Lower leg skin (tissue), 4 donors: ENCODE results near the gene LCE3B. TPM values are rescaled to one million over a fixed set of nuclear protein-coding genes. Genes with fewer than 3 reads are reported as not detected.
A peak's percentile ranks its signal among the peaks of the same experiment; 100 is the strongest.

Experiments used
- DNase-seq, 2 donors: peaks; one replicate each; pipeline ENCODE4 v3.0.0-alpha.2; 2019; ENCODE audit warnings: low spot score in 2 of 2
- H3K4me3 ChIP-seq: fragments of 200-600 bp; sonication (generic); 2 replicates; pipeline ENCODE4 v1.5.1; 2017; ENCODE audit warnings: mild to moderate bottlenecking, low read depth; ENCODE audit not compliant: poor library complexity, severe bottlenecking
- CTCF ChIP-seq, 3 donors: fragments of 450-650 bp; IDR thresholded peaks; one replicate each; pipeline ENCODE4 v1.5.1; 2016; ENCODE audit warnings: antibody characterized with exemption in 3 of 3, mild to moderate bottlenecking in 3 of 3, moderate library complexity in 2 of 3
- POLR2A ChIP-seq, 2 donors: fragments of 450-650 bp; IDR thresholded peaks; one replicate each; pipeline ENCODE4 v1.6.1; 2016 to 2017; ENCODE audit warnings: antibody characterized with exemption in 2 of 2, mild to moderate bottlenecking in 1 of 2, moderate library complexity in 1 of 2
- WGBS, 2 donors: methylation state at CpG; one replicate each; pipeline ENCODE4 v1.1.5; 2018; 5-methylcytosine and 5-hydroxymethylcytosine counted together
- intact Hi-C: fragments of 100-400 bp; cut with DNase I; formaldehyde crosslinking; loops from one replicate; pipeline ENCODE4 v1.15.0; 2023; ENCODE audit warnings: low total_unique reads
- total RNA-seq, 4 donors: library from RNA; depleted of rRNA; stranded (reverse); fragments of >200 nt; gene quantifications; one replicate each; pipeline ENCODE4 v1.1.0, GENCODE V29; 2016

The LCE3B gene
- total RNA-seq, 4 donors from 2014 or later = not detected

DNA sequence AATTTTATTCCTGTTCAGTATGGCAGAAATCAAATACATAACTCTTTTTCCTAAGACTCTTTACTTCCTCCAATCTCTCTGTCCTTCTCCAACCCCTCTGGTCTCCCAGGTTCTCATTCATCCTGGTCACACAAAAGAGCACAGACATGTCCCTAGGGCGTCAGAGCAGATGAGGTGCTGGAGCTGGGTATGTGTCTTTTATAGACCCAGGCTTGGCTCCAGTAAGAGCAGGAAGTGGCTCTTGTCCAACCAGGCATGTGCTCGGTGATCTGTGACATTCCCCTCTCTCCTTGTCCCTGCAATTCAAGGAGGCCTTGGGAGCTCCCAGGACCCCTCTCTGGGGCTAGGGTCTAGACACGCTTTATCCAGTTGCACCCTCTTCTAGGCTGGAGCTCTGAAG, 31.5 kb downstream of the LCE3B start:
- intact Hi-C loops = no loop called here
- TF ChIP-seq POLR2A (IDR thresholded peaks at IDR 0.05) (no peak), CTCF (IDR thresholded peaks at IDR 0.05) (no peak)
- no peak overlapping the region for H3K4me3 ChIP-seq
- 30 to 42% methylated on average over 3 of the region's 3 CpGs for WGBS, 2 donors
- no peak for DNase-seq

GRCh38 chr1:152646656-152647055, 33.0 kb downstream of the LCE3B start:
- no peak for TF ChIP-seq POLR2A (IDR thresholded peaks at IDR 0.05)
- no peak for TF ChIP-seq CTCF (IDR thresholded peaks at IDR 0.05)
- no peak overlapping the region for H3K4me3 ChIP-seq
- DNase-seq = no peak
- intact Hi-C loops = no loop called here

DNA sequence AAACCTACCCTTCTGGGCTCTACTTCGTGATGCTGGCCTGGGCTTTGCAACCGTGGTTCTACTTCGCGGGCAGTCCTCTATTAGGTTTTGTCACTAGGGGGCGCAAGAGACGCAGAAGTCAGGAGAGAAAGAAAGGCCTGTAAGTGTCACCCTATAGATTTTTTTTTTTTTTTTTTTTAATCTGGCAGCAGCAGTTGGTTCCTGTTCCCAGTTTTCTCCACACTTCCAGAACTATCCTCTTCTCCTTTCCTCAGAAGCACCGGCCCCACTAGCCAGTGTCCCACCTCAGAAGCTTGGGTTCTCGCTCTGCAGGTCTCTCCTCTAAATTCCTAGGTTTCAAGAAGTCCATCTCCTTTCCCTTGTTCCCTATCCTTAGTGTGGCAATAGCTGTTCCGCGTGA, 40.5 kb downstream of the LCE3B start:
- no peak overlapping the region for H3K4me3 ChIP-seq
- intact Hi-C loops = loop anchor here (10.0 kb wide), 1 partner anchor 291 kb away; the partner anchor contains the start of gene SPRR5
- TF ChIP-seq CTCF (IDR thresholded peaks at IDR 0.05) (no peak), POLR2A (IDR thresholded peaks at IDR 0.05) (no peak)
- WGBS, 2 donors = 32% methylated on average over 10 of the region's 10 CpGs
- peak in 1 of 2 donors; percentile 22 for DNase-seq

- no peak for TF ChIP-seq CTCF (IDR thresholded peaks at IDR 0.05)
- TF ChIP-seq POLR2A (IDR thresholded peaks at IDR 0.05) = no peak
- H3K4me3 ChIP-seq = no peak overlapping the region
- intact Hi-C loops = loop anchor here (10.0 kb wide), 1 partner anchor 288 kb away; the partner anchor contains the start of gene SPRR5
- no peak for DNase-seq
- WGBS, 2 donors = 58 to 62% methylated on average over 2 of the region's 2 CpGs
These were observed 42.8 kb downstream of the LCE3B start for GRCh38 chr1:152656459-152656858.

DNA sequence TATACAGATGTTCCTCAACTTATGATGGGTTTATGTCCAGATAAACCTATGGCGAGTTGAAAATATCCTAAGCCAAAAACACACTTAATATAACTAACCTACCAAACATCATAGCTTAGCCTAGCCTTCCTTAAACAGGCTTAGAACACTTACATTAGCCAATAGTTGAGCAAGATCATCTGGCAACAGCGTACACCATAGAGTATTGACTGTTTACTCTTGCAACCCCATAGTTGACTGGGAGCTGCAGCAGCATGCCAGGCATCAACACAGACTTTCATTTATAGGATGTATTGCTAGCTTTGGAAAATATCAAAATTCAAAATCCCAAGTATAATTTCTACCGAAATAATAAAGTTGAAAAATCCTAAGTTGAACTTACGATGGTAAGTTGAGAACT, 44.1 kb downstream of the LCE3B start:
- DNase-seq = no peak
- intact Hi-C loops = loop anchor here (10.0 kb wide), 1 partner anchor 287 kb away; the partner anchor contains the start of gene SPRR5
- TF ChIP-seq CTCF (IDR thresholded peaks at IDR 0.05) = no peak
- TF ChIP-seq POLR2A (IDR thresholded peaks at IDR 0.05) = no peak
- 86 to 88% methylated on average over 4 of the region's 4 CpGs for WGBS, 2 donors
- H3K4me3 ChIP-seq = no peak overlapping the region

GRCh38 chr1:152658649-152659048, 45.0 kb downstream of the LCE3B start:
- TF ChIP-seq CTCF (IDR thresholded peaks at IDR 0.05) (no peak), POLR2A (IDR thresholded peaks at IDR 0.05) (no peak)
- intact Hi-C loops = loop anchor here (10.0 kb wide), 1 partner anchor 286 kb away; the partner anchor contains the start of gene SPRR5
- no peak for DNase-seq
- WGBS, 2 donors = 82 to 90% methylated on average over 3 of the region's 3 CpGs
- no peak overlapping the region for H3K4me3 ChIP-seq
